Activated naive CD8-positive, alpha-beta T cell (primary cell): ENCODE measurements around the gene EPC2.
"Not testable (repeated sequence)": the region's sequence is repeated elsewhere in the genome, so short reads cannot be mapped to it uniquely, and the experiment has no call there.

Source experiments
- H3K27ac Mint-ChIP-seq: one replicate; pipeline ENCODE4 v1.8.0; 2021; ENCODE audit warnings: mixed read lengths
- H3K27me3 Mint-ChIP-seq: one replicate; pipeline ENCODE4 v1.8.0; 2021; ENCODE audit warnings: mixed read lengths
- H3K36me3 Mint-ChIP-seq: one replicate; pipeline ENCODE4 v1.8.0; 2021; ENCODE audit warnings: mixed read lengths
- H3K4me1 Mint-ChIP-seq: one replicate; pipeline ENCODE4 v1.8.0; 2021; ENCODE audit warnings: low read depth, mixed read lengths
- H3K4me3 Mint-ChIP-seq: one replicate; pipeline ENCODE4 v1.8.0; 2021; ENCODE audit warnings: mild to moderate bottlenecking, mixed read lengths
- H3K9me3 Mint-ChIP-seq: one replicate; pipeline ENCODE4 v1.8.0; 2021; ENCODE audit warnings: low read depth, mixed read lengths

Gene EPC2

DNA sequence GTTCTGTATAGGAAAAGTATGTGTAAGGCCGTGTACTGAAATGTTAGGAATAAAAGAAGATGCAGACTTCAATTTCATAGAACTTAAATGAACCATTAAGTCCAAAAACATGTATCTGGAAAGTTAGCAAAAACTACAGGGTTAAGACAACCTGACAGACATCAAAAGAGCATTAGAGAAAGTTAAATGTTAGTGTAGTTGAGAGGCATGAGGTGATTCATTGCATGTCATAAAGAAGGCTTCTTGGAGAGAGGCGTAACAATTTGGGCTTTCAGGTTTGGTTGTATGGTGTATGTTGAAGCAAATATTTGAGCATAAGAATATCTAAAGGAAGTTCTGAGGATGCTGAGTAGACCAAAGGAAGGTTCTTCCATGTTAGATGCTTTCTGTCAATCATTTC is 6.3 kb downstream of the EPC2 start:
- Mint-ChIP-seq H3K4me1 (peaks cover 83% of the 10 kb centered on the region), H3K27me3 (no peaks in the 10 kb centered on the region), H3K36me3 (peaks cover 6% of the 10 kb centered on the region), H3K4me3 (peak overlapping the region; percentile 18), H3K27ac (peak overlapping the region; percentile 36), H3K9me3 (no peaks in the 10 kb centered on the region)

- Mint-ChIP-seq H3K4me1 (peaks cover 88% of the 10 kb centered on the region), H3K36me3 (peaks cover 4% of the 10 kb centered on the region), H3K9me3 (no peaks in the 10 kb centered on the region), H3K4me3 (peak overlapping the region; percentile 18), H3K27ac (peak overlapping the region; percentile 67), H3K27me3 (no peaks in the 10 kb centered on the region)
Observed at GRCh38 chr2:148651972-148652371, 7.4 kb downstream of the EPC2 start.

DNA sequence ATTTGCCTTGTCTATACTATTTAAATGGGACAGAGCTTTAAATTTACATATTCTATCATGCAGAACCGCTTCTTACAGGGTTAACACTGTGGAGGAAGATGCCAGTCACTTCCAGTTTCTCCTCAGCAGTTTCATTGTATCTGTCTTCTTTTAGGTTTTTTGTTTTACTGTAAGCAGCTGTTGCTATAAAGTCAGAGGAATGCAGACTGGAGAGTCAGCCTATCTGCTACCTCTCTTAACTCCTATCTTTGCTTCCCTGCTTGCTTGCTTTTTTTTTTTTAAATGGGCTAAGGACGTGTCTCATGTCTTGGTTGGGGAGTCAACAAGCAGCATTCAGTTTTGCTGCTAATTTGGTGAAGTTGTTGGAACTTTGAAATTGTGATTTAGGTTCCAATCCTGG is 8.9 kb downstream of the EPC2 start:
- Mint-ChIP-seq H3K9me3 (no peaks in the 10 kb centered on the region), H3K4me3 (peak overlapping the region; percentile 18), H3K27me3 (no peaks in the 10 kb centered on the region), H3K27ac (peak overlapping the region; percentile 67), H3K4me1 (peaks cover 93% of the 10 kb centered on the region), H3K36me3 (peaks cover 4% of the 10 kb centered on the region)

- Mint-ChIP-seq H3K27me3 (no peaks in the 10 kb centered on the region), H3K27ac (peak overlapping the region; percentile 36), H3K4me3 (peak overlapping the region; percentile 20), H3K4me1 (peaks cover 91% of the 10 kb centered on the region), H3K36me3 (no peaks in the 10 kb centered on the region), H3K9me3 (no peaks in the 10 kb centered on the region)
Observed at GRCh38 chr2:148654435-148654834, 9.9 kb downstream of the EPC2 start.

GRCh38 chr2:148656516-148656915 is 12.0 kb downstream of the EPC2 start:
- peak overlapping the region; percentile 33 for H3K4me3 Mint-ChIP-seq

DNA sequence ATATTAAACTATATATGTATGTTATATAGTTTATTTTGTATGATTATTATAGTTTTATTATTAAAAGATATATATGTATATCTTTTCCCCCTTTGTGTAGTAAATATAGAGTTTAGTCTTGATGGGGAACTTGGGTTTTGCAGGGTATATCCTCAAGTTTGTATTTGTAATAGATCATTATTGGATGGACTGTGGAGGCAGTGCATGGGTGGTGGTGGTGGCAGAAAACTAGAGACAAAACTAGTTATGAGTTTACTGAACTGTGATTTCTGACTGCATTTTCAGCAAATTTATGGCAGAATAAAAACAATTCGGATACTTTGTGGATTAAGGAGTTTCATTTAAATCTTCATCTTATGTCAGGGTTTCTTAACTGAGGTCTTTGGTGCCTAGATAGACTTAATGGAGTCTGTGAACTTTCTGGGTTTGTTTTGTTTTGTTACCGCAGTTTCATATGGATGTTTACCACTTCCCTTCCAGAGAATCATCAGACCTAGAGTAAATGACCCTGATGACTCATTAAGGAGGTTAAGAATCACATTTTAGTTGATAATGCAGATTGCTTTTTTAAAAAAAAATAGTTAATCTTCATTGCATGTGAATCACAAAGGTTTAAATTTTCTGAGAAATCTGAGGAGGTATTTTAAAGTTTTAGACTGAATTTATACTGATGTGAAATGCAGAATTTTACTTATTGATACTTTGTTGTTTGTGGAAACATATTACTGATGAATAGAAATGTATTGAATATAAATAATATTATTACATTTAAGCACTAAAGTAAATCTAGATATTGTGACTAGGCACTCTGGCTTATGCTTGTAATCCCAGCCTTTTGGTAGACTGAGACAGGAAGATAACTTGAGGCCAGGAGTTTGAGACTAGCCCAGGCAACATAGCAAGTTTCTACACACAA is 14.5 kb downstream of the EPC2 start:
- Mint-ChIP-seq H3K36me3 (peaks cover 7% of the 10 kb centered on the region), H3K4me1 (peaks cover 80% of the 10 kb centered on the region), H3K27me3 (no peaks in the 10 kb centered on the region), H3K27ac (peak overlapping the region; percentile 62), H3K4me3 (peak overlapping the region; percentile 33), H3K9me3 (peaks cover 4% of the 10 kb centered on the region)

More at GRCh38 chr2:148656516-148656915, 12.0 kb downstream of the EPC2 start:
- peaks cover 4% of the 10 kb centered on the region for H3K36me3 Mint-ChIP-seq
- H3K9me3 Mint-ChIP-seq = peaks cover 4% of the 10 kb centered on the region
- H3K27me3 Mint-ChIP-seq = no peaks in the 10 kb centered on the region
- H3K4me1 Mint-ChIP-seq = peaks cover 92% of the 10 kb centered on the region
- peak overlapping the region; percentile 61 for H3K27ac Mint-ChIP-seq

- Mint-ChIP-seq H3K36me3 (peaks cover 7% of the 10 kb centered on the region), H3K9me3 (peaks cover 4% of the 10 kb centered on the region), H3K4me1 (peaks cover 82% of the 10 kb centered on the region), H3K27ac (peak overlapping the region; percentile 46), H3K27me3 (no peaks in the 10 kb centered on the region), H3K4me3 (peak overlapping the region; percentile 12)
Observed at GRCh38 chr2:148660999-148661398, 16.4 kb downstream of the EPC2 start.

GRCh38 chr2:148662332-148662731 is 17.8 kb downstream of the EPC2 start:
- H3K27ac Mint-ChIP-seq, H3K4me3 Mint-ChIP-seq, H3K27me3 Mint-ChIP-seq, H3K36me3 Mint-ChIP-seq, H3K9me3 Mint-ChIP-seq: not testable (repeated sequence)
- peaks cover 82% of the 10 kb centered on the region for H3K4me1 Mint-ChIP-seq

DNA sequence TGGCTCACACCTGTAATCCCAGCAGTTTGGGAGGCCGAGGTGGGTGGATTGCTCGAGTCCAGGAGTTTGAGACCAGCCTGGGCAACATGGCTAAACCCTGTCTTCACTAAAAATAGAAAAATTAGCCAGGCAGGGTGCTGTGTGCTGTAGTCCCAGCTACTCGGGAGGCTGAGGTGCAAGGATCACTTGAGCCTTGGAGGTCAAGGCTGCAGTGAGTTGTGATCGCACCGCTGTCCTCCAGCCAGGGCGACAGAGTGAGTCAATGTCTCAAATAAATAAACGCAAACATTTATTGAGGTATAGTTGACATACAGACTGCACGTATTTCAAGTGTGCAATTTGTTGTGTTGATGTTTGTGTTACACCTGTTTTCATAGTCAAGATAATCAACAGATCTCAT is 19.7 kb downstream of the EPC2 start:
- Mint-ChIP-seq H3K4me3 (peak overlapping the region; percentile 2), H3K27ac (no peak overlapping the region), H3K9me3 (peaks cover 4% of the 10 kb centered on the region), H3K36me3 (peaks cover 7% of the 10 kb centered on the region), H3K27me3 (no peaks in the 10 kb centered on the region), H3K4me1 (peaks cover 83% of the 10 kb centered on the region)

- H3K9me3 Mint-ChIP-seq = no peaks in the 10 kb centered on the region
- peak overlapping the region; percentile 17 for H3K4me3 Mint-ChIP-seq
- peak overlapping the region; percentile 50 for H3K27ac Mint-ChIP-seq
- H3K27me3 Mint-ChIP-seq = no peaks in the 10 kb centered on the region
- H3K36me3 Mint-ChIP-seq = peaks cover 3% of the 10 kb centered on the region
- H3K4me1 Mint-ChIP-seq = peaks cover 80% of the 10 kb centered on the region
Observed at GRCh38 chr2:148666555-148666954, 22.0 kb downstream of the EPC2 start.

DNA sequence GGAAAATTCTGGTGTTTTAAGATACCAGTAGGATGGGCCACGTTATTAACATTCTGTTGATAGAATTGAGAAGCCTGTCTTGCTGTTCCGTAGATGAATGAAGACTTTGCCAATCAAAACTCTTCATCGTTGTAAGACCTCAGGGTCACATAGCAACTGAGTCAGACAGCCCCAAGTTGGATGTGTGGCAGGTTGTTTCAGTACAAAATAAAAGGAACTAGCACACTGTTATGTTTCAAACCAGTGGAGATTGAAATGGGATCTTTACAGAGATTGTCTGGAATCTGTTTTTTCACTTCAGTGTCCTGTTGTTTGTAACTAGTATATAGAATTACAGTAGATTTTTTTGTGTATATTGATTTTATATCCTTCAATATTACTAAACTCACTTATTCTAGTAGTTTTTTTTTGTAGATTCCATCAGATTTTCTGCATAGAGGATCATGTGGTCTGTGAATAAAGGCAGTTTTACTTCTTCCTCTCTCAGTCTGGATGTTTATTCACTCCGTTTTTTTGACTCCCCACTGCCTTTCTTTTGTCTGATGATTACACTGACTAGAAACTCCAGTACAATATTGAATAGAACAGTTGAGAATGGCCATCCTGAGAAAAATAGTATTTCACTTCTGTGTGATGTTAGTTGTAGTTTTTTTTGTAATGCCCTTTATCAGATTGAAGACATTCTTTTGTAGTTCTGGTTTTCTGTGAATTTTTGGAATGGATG is 22.7 kb downstream of the EPC2 start:
- peak overlapping the region; percentile 47 for H3K4me3 Mint-ChIP-seq
- peak overlapping the region; percentile 75 for H3K27ac Mint-ChIP-seq
- no peaks in the 10 kb centered on the region for H3K27me3 Mint-ChIP-seq
- peaks cover 5% of the 10 kb centered on the region for H3K36me3 Mint-ChIP-seq
- no peaks in the 10 kb centered on the region for H3K9me3 Mint-ChIP-seq
- H3K4me1 Mint-ChIP-seq = peaks cover 81% of the 10 kb centered on the region

DNA sequence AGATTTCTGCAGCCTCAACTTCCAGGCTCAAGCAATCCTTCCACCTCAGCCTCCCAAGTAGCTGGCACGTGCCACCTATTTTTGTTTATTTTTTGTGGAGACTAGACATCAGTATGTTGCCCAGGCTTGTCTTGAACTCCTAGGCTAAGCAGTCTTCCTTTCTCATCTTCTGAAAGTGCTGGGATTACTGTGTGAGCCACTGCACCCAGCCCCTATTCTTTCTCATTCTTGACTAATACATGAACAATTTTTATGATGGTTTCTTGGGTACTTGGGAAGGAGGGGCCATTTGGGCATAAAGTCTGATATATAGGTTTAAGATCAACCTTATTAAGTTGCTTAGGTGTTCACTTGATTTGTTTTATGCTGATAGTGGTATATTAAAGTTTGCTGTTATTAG is 26.2 kb downstream of the EPC2 start:
- Mint-ChIP-seq H3K4me3 (peak overlapping the region; percentile 42), H3K27me3 (no peaks in the 10 kb centered on the region), H3K27ac (no peak overlapping the region), H3K9me3 (peaks cover 6% of the 10 kb centered on the region), H3K36me3 (peaks cover 8% of the 10 kb centered on the region), H3K4me1 (peaks cover 86% of the 10 kb centered on the region)

DNA sequence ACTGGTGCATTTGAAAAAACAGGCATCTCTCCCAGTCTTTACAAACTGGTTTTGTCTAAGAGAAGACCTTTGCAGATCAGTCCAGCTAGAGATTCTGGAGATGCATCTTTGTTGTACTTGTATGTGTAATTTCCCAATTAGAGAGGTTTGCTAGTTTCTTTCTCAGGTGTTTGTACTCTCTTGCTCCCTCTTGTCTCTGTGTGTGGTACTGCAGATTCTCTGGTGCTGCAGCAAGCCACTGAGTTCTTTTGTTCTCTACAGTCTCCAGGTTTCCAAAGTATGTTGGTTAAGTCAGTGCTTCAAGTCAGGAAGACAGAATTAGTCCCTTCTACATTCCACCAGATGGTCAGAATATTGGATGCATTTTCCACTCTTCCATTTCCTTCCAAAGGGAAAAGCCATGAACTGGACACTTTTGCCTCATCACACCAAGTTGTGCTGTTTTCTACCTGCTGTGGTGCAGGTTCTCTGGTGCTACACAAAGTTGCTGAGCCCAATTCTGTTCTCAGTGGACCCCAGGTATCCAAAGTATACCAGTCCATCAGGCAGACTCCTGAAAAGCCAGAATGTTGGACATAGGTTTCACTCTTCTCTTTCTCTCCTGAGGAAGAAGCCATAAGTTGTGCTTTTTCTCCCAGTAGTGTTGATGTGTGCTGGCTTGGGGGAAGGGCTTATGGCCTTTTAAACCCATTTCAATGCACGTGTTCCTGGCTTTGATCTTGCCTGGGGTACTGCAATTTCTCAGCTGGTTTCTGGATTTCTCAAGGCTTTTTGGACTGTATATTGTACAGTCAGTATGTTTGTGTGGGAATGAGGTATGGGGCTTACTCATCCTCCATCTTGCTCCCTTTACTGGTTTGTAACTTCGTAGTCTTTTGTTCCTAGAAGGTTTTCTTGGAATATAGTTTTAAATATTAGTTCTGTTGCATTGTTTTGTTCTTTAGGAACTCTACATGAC is 29.8 kb downstream of the EPC2 start:
- peak overlapping the region; percentile 49 for H3K4me3 Mint-ChIP-seq
- H3K4me1 Mint-ChIP-seq = peaks cover 71% of the 10 kb centered on the region

GRCh38 chr2:148675708-148676107 is 31.2 kb downstream of the EPC2 start:
- peak overlapping the region; percentile 1 for H3K4me3 Mint-ChIP-seq
- H3K9me3 Mint-ChIP-seq = peaks cover 6% of the 10 kb centered on the region
- H3K4me1 Mint-ChIP-seq = peaks cover 67% of the 10 kb centered on the region
- no peaks in the 10 kb centered on the region for H3K27me3 Mint-ChIP-seq
- peaks cover 8% of the 10 kb centered on the region for H3K36me3 Mint-ChIP-seq
- peak overlapping the region; percentile 28 for H3K27ac Mint-ChIP-seq

More for the DNA sequence above, 29.8 kb downstream of the EPC2 start:
- Mint-ChIP-seq H3K27me3 (no peaks in the 10 kb centered on the region), H3K27ac (peak overlapping the region; percentile 56), H3K36me3 (peaks cover 8% of the 10 kb centered on the region), H3K9me3 (peaks cover 6% of the 10 kb centered on the region)
